IPS DF 4.7 (cell line): ENCODE measurements around the gene CLEC4M.
"Not testable (repeated sequence)": the region's sequence is repeated elsewhere in the genome, so short reads cannot be mapped to it uniquely, and the experiment has no call there.

Experiments used
- DNase-seq: peaks from one replicate; pipeline ENCODE4 v3.0.0-alpha.2; 2013; ENCODE audit warnings: low spot score; ENCODE audit errors: extremely low read depth

The CLEC4M gene

GRCh38 chr19:7740682-7741054 is 22.4 kb upstream of the CLEC4M start:
- no peak for DNase-seq

- DNase-seq, result no peak
Measured at GRCh38 chr19:7742575-7742974, 20.5 kb upstream of the CLEC4M start.

- DNase-seq, result no peak
Measured at GRCh38 chr19:7742991-7743390, 20.1 kb upstream of the CLEC4M start.

GRCh38 chr19:7743425-7743841 is 19.6 kb upstream of the CLEC4M start:
- no peak for DNase-seq

- no peak for DNase-seq
Measured at GRCh38 chr19:7744199-7744786, 18.8 kb upstream of the CLEC4M start.

GRCh38 chr19:7744871-7745650 is 18.0 kb upstream of the CLEC4M start:
- DNase-seq, result no peak

- DNase-seq, result not testable (repeated sequence)
Measured at GRCh38 chr19:7746306-7746705, 16.7 kb upstream of the CLEC4M start.

- no peak for DNase-seq
Measured at GRCh38 chr19:7746903-7747884, 15.8 kb upstream of the CLEC4M start, which contains the start of gene CD209. CD209 (minus strand) TSS chr19:7747534; CDS start chr19:7747511, 23 bp downstream.

GRCh38 chr19:7748171-7748570 is 14.9 kb upstream of the CLEC4M start:
- DNase-seq, result no peak

GRCh38 chr19:7748756-7749155 is 14.3 kb upstream of the CLEC4M start:
- DNase-seq, result peak; percentile 92

GRCh38 chr19:7751157-7751783 is 11.8 kb upstream of the CLEC4M start:
- no peak for DNase-seq

GRCh38 chr19:7756258-7756657 is 6.8 kb upstream of the CLEC4M start:
- DNase-seq, result no peak

GRCh38 chr19:7757358-7757757 is 5.7 kb upstream of the CLEC4M start:
- no peak for DNase-seq

GRCh38 chr19:7759156-7759555 is 3.9 kb upstream of the CLEC4M start:
- no peak for DNase-seq

GRCh38 chr19:7763696-7764095 is 653 bp downstream of the CLEC4M start:
- DNase-seq, result no peak

- not testable (repeated sequence) for DNase-seq
Measured at GRCh38 chr19:7764157-7764556, 1.1 kb downstream of the CLEC4M start.

- DNase-seq, result not testable (repeated sequence)
Measured at GRCh38 chr19:7765043-7765442, 2.0 kb downstream of the CLEC4M start.

- DNase-seq, result no peak
Measured at GRCh38 chr19:7766535-7766934, 3.5 kb downstream of the CLEC4M start.

- DNase-seq, result no peak
Measured at GRCh38 chr19:7767487-7767886, 4.4 kb downstream of the CLEC4M start.

GRCh38 chr19:7769171-7769570 is 6.1 kb downstream of the CLEC4M start:
- DNase-seq, result no peak

- DNase-seq, result no peak
Measured at GRCh38 chr19:7771072-7771471, 8.0 kb downstream of the CLEC4M start.
